Measurements from ENCODE around the gene CPNE5.
"Not testable (repeated sequence)": the region's sequence is repeated elsewhere in the genome, so short reads cannot be mapped to it uniquely, and the experiment has no call there.

CPNE5 gene

GRCh38 chr6:36720251-36721141 is 118.7 kb downstream of the CPNE5 start:
- no peak for FAIRE-seq

GRCh38 chr6:36719126-36719525 is 120.1 kb downstream of the CPNE5 start:
- no peak for FAIRE-seq

- FAIRE-seq = no peak
Observed at GRCh38 chr6:36718560-36718959, 120.7 kb downstream of the CPNE5 start.

- FAIRE-seq = no peak
Observed at GRCh38 chr6:36717871-36718540, 121.2 kb downstream of the CPNE5 start.

GRCh38 chr6:36717231-36717825 is 121.9 kb downstream of the CPNE5 start:
- FAIRE-seq = no peak

GRCh38 chr6:36716476-36717093 is 122.7 kb downstream of the CPNE5 start:
- FAIRE-seq = no peak

GRCh38 chr6:36715469-36715868 is 123.8 kb downstream of the CPNE5 start:
- FAIRE-seq = no peak

GRCh38 chr6:36714511-36714910 is 124.7 kb downstream of the CPNE5 start:
- no peak for FAIRE-seq

- no peak for FAIRE-seq
Observed at GRCh38 chr6:36713846-36714245, 125.4 kb downstream of the CPNE5 start.

- no peak for FAIRE-seq
Observed at GRCh38 chr6:36712816-36713215, 126.4 kb downstream of the CPNE5 start.

- FAIRE-seq = no peak
Observed at GRCh38 chr6:36706339-36706738, 132.9 kb downstream of the CPNE5 start.

- not testable (repeated sequence) for FAIRE-seq
Observed at GRCh38 chr6:36704961-36705577, 134.2 kb downstream of the CPNE5 start.

- FAIRE-seq = no peak
Observed at GRCh38 chr6:36703982-36704381, 135.3 kb downstream of the CPNE5 start.

- FAIRE-seq = no peak
Observed at GRCh38 chr6:36703081-36703606, 136.1 kb downstream of the CPNE5 start.

- FAIRE-seq = no peak
Observed at GRCh38 chr6:36702656-36703055, 136.6 kb downstream of the CPNE5 start.

GRCh38 chr6:36701401-36701991 is 137.7 kb downstream of the CPNE5 start:
- no peak for FAIRE-seq

GRCh38 chr6:36700831-36701230 is 138.4 kb downstream of the CPNE5 start:
- FAIRE-seq = no peak

GRCh38 chr6:36700071-36700812 is 139.0 kb downstream of the CPNE5 start:
- no peak for FAIRE-seq

- FAIRE-seq = no peak
Observed at GRCh38 chr6:36699348-36699747, 139.9 kb downstream of the CPNE5 start.

GRCh38 chr6:36698871-36699271 is 140.4 kb downstream of the CPNE5 start:
- no peak for FAIRE-seq

- FAIRE-seq = no peak
Observed at GRCh38 chr6:36698196-36698595, 141.0 kb downstream of the CPNE5 start.

Measured in colon (tissue), 2 donors.